Measurements from ENCODE around the gene CPE.
A peak's percentile ranks its signal among the peaks of the same experiment; 100 is the strongest.

CPE gene

GRCh38 chr4:165367040-165367439 is 11.8 kb upstream of the CPE start:
- no peak for DNase-seq

- no peak for DNase-seq
These were observed 10.7 kb upstream of the CPE start for GRCh38 chr4:165368114-165368513.

GRCh38 chr4:165368567-165368966 is 10.2 kb upstream of the CPE start:
- DNase-seq: no peak

GRCh38 chr4:165369522-165369921 is 9.3 kb upstream of the CPE start:
- DNase-seq: peak; percentile 69 to 76

- DNase-seq: no peak
These were observed 8.3 kb upstream of the CPE start for GRCh38 chr4:165370530-165370929.

GRCh38 chr4:165375465-165375864 is 3.3 kb upstream of the CPE start:
- DNase-seq: no peak

- no peak for DNase-seq
These were observed 437 bp upstream of the CPE start for GRCh38 chr4:165378398-165378744.

GRCh38 chr4:165379678-165380064 is 863 bp downstream of the CPE start:
- no peak for DNase-seq

GRCh38 chr4:165380805-165381204 is 2.0 kb downstream of the CPE start:
- no peak for DNase-seq

GRCh38 chr4:165381821-165382373 is 3.1 kb downstream of the CPE start:
- DNase-seq: no peak

GRCh38 chr4:165382640-165383039 is 3.8 kb downstream of the CPE start:
- DNase-seq: no peak

GRCh38 chr4:165383591-165384073 is 4.8 kb downstream of the CPE start:
- DNase-seq: no peak

- no peak for DNase-seq
These were observed 5.4 kb downstream of the CPE start for GRCh38 chr4:165384186-165384585.

- no peak for DNase-seq
These were observed 5.8 kb downstream of the CPE start for GRCh38 chr4:165384598-165384997.

- DNase-seq: no peak
These were observed 6.3 kb downstream of the CPE start for GRCh38 chr4:165385126-165385525.

- DNase-seq: no peak
These were observed 7.5 kb downstream of the CPE start for GRCh38 chr4:165386328-165386727.

- DNase-seq: no peak
These were observed 9.9 kb downstream of the CPE start for GRCh38 chr4:165388756-165389155.

GRCh38 chr4:165393051-165393450 is 14.2 kb downstream of the CPE start:
- DNase-seq: no peak

GRCh38 chr4:165393704-165394103 is 14.9 kb downstream of the CPE start:
- DNase-seq: no peak

GRCh38 chr4:165394275-165394674 is 15.5 kb downstream of the CPE start:
- no peak for DNase-seq

- DNase-seq: no peak
These were observed 19.8 kb downstream of the CPE start for GRCh38 chr4:165398570-165398969.

GRCh38 chr4:165402375-165402774 is 23.6 kb downstream of the CPE start:
- no peak for DNase-seq

GRCh38 chr4:165403048-165403447 is 24.2 kb downstream of the CPE start:
- no peak for DNase-seq

- DNase-seq: no peak
These were observed 24.8 kb downstream of the CPE start for GRCh38 chr4:165403637-165404036.

- DNase-seq: no peak
These were observed 25.3 kb downstream of the CPE start for GRCh38 chr4:165404080-165404479.

GRCh38 chr4:165404696-165405095 is 25.9 kb downstream of the CPE start:
- DNase-seq: no peak

All from AML-193 (cell line).